GM12891 (cell line): ENCODE measurements around the gene ITFG1.

Experiments used
- PAX5 ChIP-seq: IDR thresholded peaks from 2 replicates; pipeline ENCODE4 v1.6.1; 2011; ENCODE audit warnings: low read length, moderate library complexity, mild to moderate bottlenecking; ENCODE audit not compliant: insufficient read depth, severe bottlenecking
- POLR2A ChIP-seq: IDR thresholded peaks from 2 replicates; pipeline ENCODE4 v1.6.1; 2011; ENCODE audit warnings: low read depth, low read length, control low read depth
- POLR2AphosphoS5 ChIP-seq: IDR thresholded peaks from 2 replicates; pipeline ENCODE4 v1.6.1; 2011; ENCODE audit warnings: low read depth, low read length, control low read depth
- SPI1 ChIP-seq: IDR thresholded peaks from 2 replicates; pipeline ENCODE4 v1.6.1; 2011; ENCODE audit warnings: low read depth, low read length, control low read depth
- TAF1 ChIP-seq: IDR thresholded peaks from 2 replicates; pipeline ENCODE4 v1.6.1; 2011; ENCODE audit warnings: low read depth, low read length, control low read depth

GRCh38 chr16:47247690-47248089 is 213.2 kb downstream of the ITFG1 start:
- TF ChIP-seq POLR2AphosphoS5 = no peak
- TF ChIP-seq POLR2A = no peak
- TF ChIP-seq TAF1 = no peak
- TF ChIP-seq SPI1 = no peak
- no peak for TF ChIP-seq PAX5
